D721Med (cell line): ENCODE data around the gene PEPD.
"Not testable (repeated sequence)": the region's sequence is repeated elsewhere in the genome, so short reads cannot be mapped to it uniquely, and the experiment has no call there.

Source experiments
- DNase-seq: peaks from one replicate; pipeline ENCODE4 v3.0.0; 2011; ENCODE audit warnings: low spot score; ENCODE audit not compliant: insufficient read length
- FAIRE-seq: peaks from 2 replicates; lab custom pipeline; 2011; peaks lifted over from hg19 to GRCh38; lab: Jason Lieb, UNC
- CTCF ChIP-seq: IDR thresholded peaks from 2 replicates; pipeline ENCODE4 v1.5.1; 2012; ENCODE audit warnings: mild to moderate bottlenecking, control low read depth; ENCODE audit not compliant: insufficient read depth; ENCODE audit errors: missing control alignments

Gene PEPD

DNA sequence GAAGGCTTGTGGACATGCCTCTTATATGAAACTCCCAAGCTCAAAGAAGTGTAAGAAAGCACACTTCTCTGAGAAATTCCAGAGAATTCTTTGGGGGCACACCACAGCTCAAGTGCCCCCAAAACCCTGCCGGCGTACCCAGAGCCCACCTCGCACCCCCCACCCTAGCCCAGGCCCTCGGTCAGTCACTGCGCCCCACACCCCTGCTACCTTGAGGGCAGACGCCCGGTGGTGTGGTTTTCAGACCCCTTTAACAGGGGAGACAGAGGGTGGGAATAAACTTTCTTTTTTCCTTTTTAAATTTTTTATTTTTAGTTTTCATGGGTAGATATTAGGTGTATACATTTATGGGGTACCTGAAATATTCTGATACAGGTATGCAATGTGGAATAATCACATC is 29.5 kb downstream of the PEPD start:
- FAIRE-seq = no peak
- TF ChIP-seq CTCF = no peak
- DNase-seq = no peak

DNA sequence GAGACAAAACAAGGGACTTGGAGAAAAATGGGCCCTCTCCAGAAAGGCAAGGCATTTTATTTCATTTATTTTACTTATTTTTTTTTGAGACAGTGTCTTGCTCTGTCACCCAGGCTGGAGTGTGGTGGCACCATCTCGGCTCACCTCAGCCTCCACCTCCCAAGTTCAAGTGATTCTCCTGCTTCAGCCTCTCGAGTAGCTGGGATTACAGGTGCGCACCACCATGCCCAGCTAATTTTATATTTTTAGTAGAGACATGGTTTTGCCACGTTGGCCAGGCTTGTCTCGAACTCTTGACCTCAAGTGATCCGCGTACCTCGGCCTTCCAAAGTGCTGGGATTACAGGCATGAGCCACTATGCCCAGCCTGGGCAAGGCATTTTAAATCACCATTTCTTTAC is 31.0 kb downstream of the PEPD start:
- not testable (repeated sequence) for FAIRE-seq, DNase-seq

GRCh38 chr19:33490041-33490451 is 31.5 kb downstream of the PEPD start:
- FAIRE-seq = no peak

GRCh38 chr19:33488826-33489225 is 32.8 kb downstream of the PEPD start:
- TF ChIP-seq CTCF = no peak
- FAIRE-seq (no peak), DNase-seq (no peak)

More at GRCh38 chr19:33490041-33490451, 31.5 kb downstream of the PEPD start:
- no peak for DNase-seq
- TF ChIP-seq CTCF = no peak

DNA sequence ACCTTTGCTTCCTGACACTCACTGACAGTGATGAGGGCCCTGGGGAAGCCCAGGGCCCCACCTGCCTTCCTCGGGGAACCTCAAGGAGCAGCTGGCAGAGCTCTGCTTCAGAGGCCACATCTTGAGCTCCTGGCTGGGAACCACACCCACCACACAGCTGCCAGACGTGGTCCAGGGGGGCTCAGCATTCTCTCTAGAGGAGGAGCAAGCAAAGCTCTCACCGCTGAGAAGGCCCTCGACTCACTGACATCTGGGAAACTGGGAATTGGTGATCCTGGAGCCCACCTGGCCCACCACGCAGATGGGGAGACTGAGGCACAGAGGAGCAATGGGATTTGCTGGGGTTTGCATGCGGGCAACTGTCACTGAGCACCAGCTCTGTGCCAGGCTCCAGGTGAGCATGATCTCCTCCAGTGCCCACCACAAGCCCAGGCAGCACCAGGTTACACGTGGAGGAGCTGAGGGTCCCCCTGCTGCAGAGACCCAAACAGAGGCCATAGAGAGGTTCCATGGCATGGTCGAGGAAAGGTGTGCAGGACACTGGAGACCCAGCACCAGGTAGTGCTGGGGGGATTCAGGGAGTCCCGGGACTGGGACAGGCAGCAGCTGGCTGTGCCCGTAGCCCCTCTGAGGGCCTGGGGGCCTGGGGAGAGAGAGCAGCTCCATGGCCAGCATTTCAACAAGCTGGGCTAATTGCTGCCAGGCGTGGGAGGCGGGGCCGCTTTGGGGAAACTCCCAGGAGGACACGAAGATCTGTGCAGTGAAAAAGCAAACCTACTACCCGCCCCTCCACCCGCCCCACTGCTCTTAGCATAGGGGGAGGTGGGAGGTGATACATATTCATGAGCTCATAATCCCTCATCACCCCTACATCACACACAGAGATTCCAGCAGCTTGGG is 33.4 kb downstream of the PEPD start:
- DNase-seq (no peak), FAIRE-seq (no peak)
- TF ChIP-seq CTCF = no peak

GRCh38 chr19:33486936-33487811 is 34.4 kb downstream of the PEPD start:
- FAIRE-seq = no peak
- TF ChIP-seq CTCF = no peak
- DNase-seq = no peak

DNA sequence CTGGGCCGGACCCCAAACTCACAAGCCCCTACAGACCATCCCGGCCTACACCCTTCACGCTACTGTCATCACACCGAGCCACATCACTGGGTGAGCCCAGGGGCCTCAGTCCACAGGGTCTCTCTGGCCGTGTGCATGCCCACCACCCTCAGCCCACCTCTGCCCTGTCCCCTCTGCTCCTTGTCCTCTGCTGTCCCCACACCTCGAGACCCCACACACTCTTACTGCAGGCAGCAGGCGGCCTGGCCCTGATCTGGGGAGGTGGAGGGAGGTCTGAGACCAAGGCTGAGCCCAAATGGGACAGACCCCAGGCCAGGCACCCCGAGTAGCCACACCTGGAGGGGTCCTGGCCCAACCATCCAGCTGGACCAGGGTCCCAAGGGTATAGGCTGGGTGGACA is 35.2 kb downstream of the PEPD start:
- TF ChIP-seq CTCF = no peak
- DNase-seq (no peak), FAIRE-seq (no peak)
